HPDE6-E6E7 (cell line): ENCODE data around the gene LCAT.

ENCODE experiments used
- DNase-seq: peaks from one replicate; pipeline ENCODE4 v3.0.0; 2011; ENCODE audit warnings: missing footprints; ENCODE audit errors: extremely low spot score

The LCAT gene

GRCh38 chr16:67909056-67909742, 34.7 kb downstream of the LCAT start:
- no peak for DNase-seq

DNA sequence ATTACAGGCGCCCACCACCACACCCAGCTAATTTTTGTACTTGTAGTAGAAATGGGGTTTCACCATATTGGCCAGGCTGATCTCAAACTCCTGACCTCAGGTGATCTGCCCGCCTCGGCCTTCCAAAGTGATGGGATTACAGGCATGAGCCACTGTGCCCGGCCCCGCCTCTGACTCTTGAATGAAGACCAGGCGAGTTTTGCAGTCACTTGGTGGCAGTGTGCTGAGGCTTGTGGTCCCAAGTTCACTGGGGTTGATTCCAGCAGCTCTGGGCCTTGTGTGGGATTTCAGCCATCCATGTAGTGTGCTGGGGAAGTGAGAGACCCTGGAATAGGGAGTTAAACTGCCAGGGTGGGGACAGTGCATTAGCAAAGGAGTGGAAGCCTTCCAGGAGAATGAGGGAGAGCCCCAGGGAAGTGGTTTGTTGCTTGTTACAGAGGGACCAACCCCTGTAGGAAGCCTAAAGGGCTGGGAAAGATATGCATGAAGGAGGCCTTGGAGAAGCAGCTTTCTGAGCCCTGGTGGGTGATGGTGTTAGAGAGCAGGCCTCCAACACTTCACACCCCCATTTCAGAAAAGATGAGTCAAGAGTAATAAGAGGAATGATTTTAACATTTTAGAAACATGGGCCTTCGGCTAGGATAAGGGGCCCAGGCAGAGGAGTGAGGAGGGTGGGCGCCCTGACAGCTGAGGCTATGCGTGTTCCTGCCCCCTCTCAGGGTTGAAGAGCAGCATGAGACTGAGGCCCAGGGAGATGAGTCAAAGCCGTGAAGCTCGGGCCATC, 36.3 kb downstream of the LCAT start:
- no peak for DNase-seq

- DNase-seq, result no peak
Measured at GRCh38 chr16:67902831-67903230, 41.1 kb downstream of the LCAT start.

GRCh38 chr16:67901734-67902133, 42.2 kb downstream of the LCAT start:
- DNase-seq, result no peak

DNA sequence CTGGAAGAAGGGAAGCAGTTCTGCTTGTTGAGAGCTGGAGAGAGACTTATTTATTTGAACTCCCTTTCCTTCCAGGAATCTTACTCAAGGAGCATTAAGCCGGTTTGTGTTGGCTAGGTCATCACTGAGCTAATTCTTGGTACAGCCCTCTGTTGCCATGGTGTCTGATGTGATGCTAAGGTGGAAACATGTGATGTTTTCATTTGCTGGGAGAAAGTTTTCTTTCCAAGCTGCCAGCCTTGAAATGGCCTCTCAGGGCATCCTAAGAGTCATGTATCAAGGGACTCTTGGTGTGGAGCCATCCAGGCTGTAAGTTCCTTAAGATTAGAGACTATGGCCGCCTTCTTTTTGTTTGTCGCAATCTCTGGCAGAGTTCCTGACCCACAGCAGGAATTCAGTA, 46.7 kb downstream of the LCAT start:
- DNase-seq, result no peak

DNA sequence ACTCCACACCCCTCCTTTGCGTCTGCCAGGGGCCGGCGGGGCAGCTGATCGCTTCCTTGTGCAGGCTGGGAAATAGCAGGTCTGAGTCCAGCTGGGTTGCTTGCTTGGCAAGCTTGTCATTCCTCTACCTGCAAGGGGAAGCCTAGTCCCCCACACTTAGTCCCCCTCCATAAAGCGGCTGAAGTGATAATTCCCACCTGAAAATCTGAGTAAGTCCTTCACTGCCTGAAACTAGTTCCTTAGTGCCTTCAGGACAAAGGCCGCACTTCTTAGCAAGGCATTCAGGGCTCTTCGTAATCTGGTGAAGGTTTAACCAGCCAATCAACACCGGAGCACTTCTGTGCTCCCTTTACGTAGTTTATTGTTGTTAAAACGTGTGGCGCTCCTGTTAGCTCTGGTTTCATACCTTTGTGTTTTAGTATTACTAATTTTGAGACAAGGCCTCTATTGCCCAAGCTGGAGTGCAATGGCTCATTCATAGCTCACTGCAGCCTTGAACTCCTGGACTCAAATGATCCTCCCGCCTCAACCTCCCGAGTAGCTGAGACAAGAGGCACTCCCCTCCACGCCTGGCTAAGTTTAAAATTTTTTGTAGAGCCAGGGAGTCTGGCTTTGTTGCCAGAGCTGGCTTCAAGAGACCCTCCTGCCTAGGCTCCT, 50.0 kb downstream of the LCAT start:
- no peak for DNase-seq

DNA sequence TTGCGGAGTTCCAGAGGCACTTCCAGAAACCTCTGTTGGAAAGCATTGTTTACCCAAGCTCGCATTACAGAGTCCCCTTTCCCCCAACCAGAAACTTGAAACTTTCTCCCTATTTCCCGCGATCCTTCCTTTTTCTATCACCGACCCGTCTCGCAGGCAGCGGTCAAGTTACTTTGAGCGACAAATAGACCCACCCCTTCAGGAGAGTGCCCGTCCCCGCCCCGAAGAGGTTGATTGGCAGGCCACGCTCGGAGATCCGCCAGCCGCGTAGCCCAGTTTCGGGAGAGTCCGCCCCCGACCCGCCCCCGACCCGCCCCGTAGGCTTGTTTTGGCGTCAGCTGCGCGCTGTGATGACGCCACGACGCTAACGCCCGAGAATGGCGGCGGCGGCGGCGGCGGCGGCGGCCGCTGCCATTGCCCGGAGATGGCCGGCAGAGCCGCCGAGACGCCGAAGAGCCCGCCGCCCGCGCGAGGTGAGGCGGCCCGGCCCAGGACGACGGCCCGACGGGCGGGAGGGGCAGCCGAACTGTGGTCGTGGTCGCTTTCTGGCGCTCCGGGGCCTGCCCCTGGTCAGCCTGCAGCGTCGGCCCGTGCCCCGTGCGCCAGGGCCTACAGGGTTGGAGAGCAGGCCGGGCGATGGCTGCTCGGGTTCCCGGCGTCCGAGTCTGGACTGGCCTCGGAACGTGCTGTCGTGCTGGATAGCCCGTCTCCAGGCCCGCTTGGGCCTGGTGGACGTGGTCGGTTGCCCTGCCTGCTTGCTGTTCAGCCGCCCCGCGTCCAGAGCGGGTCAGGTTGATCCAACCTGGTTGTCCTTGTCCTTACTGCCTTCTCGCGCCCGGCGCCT, 50.8 kb downstream of the LCAT start, which contains the start of gene PSKH1:
Gene PSKH1 (plus strand): TSS at position 356 of the 844 bp plus-strand sequence. CDS start 15,496 bp downstream, outside the sequence.
- peak; percentile 100 for DNase-seq

- DNase-seq, result no peak
Measured at GRCh38 chr16:67892375-67892774, 51.5 kb downstream of the LCAT start.
